GM06990 (cell line): ENCODE data around the gene GHSR.

ENCODE experiments used
- DNase-seq: peaks from one replicate; pipeline ENCODE4 v3.0.0-alpha.2; 2011; ENCODE audit not compliant: insufficient read length; ENCODE audit errors: extremely low read depth
- H3K27me3 ChIP-seq: replicated peaks from 2 replicates; pipeline ENCODE4 v1.6.0; 2011; ENCODE audit warnings: low read length; ENCODE audit not compliant: control insufficient read depth, insufficient read depth
- H3K36me3 ChIP-seq: 2 replicates; pipeline ENCODE4 v1.5.1; 2011; ENCODE audit warnings: low read length; ENCODE audit not compliant: control insufficient read depth, insufficient read depth
- H3K4me3 ChIP-seq: replicated peaks from 2 replicates; pipeline ENCODE4 v1.5.1; 2011; ENCODE audit warnings: low read depth, mild to moderate bottlenecking, control low read depth, low read length
- CTCF ChIP-seq: IDR thresholded peaks from 2 replicates; pipeline ENCODE4 v1.5.1; 2011; ENCODE audit warnings: low read length, control low read depth, mild to moderate bottlenecking, inconsistent platforms; ENCODE audit not compliant: insufficient read depth, poor library complexity, severe bottlenecking

Gene GHSR

DNA sequence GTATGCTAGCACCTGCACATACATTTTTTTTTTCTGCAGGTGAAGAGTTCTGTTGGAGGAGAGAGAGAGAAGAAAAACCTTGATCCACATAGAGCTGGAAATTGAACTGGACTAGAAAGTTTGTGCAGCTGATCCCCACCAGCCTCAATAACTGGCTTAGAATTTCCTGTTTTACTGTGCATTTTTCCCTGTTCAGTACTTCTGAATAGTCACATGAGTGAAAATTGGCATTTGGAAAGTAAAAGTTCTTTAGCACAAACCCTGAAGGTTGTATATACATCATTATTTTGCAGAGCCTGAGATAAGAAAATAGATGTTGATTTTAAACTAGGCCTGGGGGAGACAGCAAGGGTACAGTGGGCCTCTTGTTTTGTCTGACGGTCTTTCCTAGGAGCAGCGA is 42.3 kb downstream of the GHSR start:
- Histone ChIP-seq H3K4me3 (no peak overlapping the region), H3K27me3 (no peaks in the 10 kb centered on the region), H3K36me3 (no peaks in the 10 kb centered on the region)
- TF ChIP-seq CTCF: no peak
- no peak for DNase-seq

DNA sequence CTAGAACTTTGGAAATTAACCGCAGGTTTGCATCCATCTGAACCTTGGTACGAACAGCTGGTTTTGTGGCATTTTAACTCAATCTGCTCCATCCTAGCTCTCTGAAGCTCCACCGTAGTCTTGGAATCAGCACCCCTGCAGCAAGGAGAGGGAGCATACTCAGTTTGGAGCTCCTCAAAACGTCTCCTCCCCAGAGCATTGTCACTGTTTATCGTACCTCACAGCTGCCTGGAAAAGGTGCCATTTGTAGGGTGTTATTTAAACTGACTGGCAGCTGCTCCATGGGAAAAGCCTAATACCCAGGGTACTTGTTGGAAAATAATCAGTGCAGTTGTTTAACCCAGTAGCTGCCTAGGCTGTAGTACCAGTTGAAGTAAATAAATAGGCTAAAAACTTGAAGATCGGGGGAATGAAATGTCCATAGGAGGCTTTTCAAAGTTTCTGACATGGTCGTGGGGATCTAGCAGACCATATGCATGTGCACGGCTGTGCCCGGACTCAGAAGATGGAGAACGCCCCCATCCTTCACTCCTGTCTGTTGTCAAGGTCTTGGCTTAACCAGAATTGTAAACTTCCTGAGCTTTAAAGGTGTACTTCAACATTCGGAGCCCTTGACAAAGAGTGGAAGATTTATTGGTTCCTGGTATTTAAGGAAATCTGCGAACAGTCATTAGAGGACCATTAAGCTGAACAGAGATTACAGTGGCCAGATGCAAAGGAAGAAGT is 43.9 kb downstream of the GHSR start:
- DNase-seq: no peak
- no peaks in the 10 kb centered on the region for H3K27me3 ChIP-seq
- no peaks in the 10 kb centered on the region for H3K36me3 ChIP-seq
- H3K4me3 ChIP-seq: no peak overlapping the region
- no peak for TF ChIP-seq CTCF

- no peak for TF ChIP-seq CTCF
- H3K36me3 ChIP-seq: no peaks in the 10 kb centered on the region
- DNase-seq: no peak
- H3K27me3 ChIP-seq: no peaks in the 10 kb centered on the region
- no peak overlapping the region for H3K4me3 ChIP-seq
These were observed 45.2 kb downstream of the GHSR start for GRCh38 chr3:172402892-172403643.

- Histone ChIP-seq H3K36me3 (no peaks in the 10 kb centered on the region), H3K4me3 (no peak overlapping the region), H3K27me3 (no peaks in the 10 kb centered on the region)
- DNase-seq: no peak
- TF ChIP-seq CTCF: no peak
These were observed 46.2 kb downstream of the GHSR start for GRCh38 chr3:172402090-172402489.

- DNase-seq: no peak
- no peak for TF ChIP-seq CTCF
- Histone ChIP-seq H3K36me3 (no peaks in the 10 kb centered on the region), H3K4me3 (no peak overlapping the region), H3K27me3 (no peaks in the 10 kb centered on the region)
These were observed 49.8 kb downstream of the GHSR start for GRCh38 chr3:172398484-172398883.
